ENCODE results near the gene C19orf25.

DNA sequence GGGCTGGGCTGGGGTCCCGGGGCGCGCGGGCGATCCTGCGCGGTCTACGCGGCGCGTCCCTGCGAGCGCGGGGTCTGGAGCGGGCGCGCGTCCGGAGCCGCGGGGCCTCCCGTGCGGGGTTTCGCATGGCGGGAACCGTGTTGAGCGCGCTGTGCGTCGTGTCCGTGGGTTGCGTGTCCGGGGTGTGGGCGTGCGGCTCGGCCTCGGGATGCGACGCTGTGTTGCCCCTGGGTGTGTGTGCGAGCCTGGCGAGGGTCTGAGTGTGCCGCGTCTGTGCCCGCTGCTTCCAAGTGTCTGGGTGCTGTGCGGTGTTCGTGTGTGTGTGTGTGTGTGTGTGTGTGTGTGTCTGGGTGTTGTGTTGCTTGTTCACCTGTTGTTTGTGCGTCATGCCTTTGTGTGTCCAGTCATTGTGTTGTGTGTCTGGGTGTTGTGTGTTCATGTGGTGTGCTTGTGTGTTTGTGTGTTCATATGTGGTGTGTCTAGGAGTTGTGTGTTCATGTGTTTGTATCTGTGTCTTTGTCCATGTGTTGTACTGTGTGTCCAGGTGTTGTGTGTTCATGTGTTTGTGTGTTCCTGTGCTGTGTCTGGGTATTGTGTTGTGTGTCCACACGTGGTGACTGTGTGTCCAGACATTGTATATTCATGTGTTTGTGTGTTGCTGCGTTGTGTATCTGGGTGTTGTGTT is 45.4 kb upstream of the C19orf25 start:
- TF ChIP-seq, protein P1, sequence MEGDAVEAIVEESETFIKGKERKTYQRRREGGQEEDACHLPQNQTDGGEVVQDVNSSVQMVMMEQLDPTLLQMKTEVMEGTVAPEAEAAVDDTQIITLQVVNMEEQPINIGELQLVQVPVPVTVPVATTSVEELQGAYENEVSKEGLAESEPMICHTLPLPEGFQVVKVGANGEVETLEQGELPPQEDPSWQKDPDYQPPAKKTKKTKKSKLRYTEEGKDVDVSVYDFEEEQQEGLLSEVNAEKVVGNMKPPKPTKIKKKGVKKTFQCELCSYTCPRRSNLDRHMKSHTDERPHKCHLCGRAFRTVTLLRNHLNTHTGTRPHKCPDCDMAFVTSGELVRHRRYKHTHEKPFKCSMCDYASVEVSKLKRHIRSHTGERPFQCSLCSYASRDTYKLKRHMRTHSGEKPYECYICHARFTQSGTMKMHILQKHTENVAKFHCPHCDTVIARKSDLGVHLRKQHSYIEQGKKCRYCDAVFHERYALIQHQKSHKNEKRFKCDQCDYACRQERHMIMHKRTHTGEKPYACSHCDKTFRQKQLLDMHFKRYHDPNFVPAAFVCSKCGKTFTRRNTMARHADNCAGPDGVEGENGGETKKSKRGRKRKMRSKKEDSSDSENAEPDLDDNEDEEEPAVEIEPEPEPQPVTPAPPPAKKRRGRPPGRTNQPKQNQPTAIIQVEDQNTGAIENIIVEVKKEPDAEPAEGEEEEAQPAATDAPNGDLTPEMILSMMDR (IDR thresholded peaks at IDR 0.05): no peak
- TF ChIP-seq POLR2A (IDR thresholded peaks at IDR 0.05): no peak

Measured in right lobe of liver (tissue), 4 donors.